ENCODE data around the gene ERC2.

ERC2 gene

GRCh38 chr3:56459719-56460118, 8.5 kb downstream of the ERC2 start:
- Mint-ChIP-seq H3K4me1 (ENCODE audit: low read depth) (no peaks in the 10 kb centered on the region), H3K9me3 (no peaks in the 10 kb centered on the region), H3K27me3 (ENCODE audit: low read depth) (peaks cover 12% of the 10 kb centered on the region), H3K4me3 (no peak overlapping the region), H3K27ac (no peak overlapping the region), H3K36me3 (ENCODE audit: low read depth) (no peaks in the 10 kb centered on the region)
- DNase-seq (ENCODE audit: low spot score) = no peak

- Mint-ChIP-seq H3K4me1 (ENCODE audit: low read depth) (no peaks in the 10 kb centered on the region), H3K9me3 (no peaks in the 10 kb centered on the region), H3K27ac (no peak overlapping the region), H3K27me3 (ENCODE audit: low read depth) (peaks cover 10% of the 10 kb centered on the region), H3K36me3 (ENCODE audit: low read depth) (no peaks in the 10 kb centered on the region), H3K4me3 (no peak overlapping the region)
- DNase-seq (ENCODE audit: low spot score) = no peak
Measured at GRCh38 chr3:56459104-56459496, 9.2 kb downstream of the ERC2 start.

GRCh38 chr3:56458496-56459103, 9.7 kb downstream of the ERC2 start:
- no peak for DNase-seq (ENCODE audit: low spot score)
- no peaks in the 10 kb centered on the region for H3K4me1 Mint-ChIP-seq (ENCODE audit: low read depth)
- peaks cover 8% of the 10 kb centered on the region for H3K27me3 Mint-ChIP-seq (ENCODE audit: low read depth)
- no peaks in the 10 kb centered on the region for H3K36me3 Mint-ChIP-seq (ENCODE audit: low read depth)
- no peak overlapping the region for H3K4me3 Mint-ChIP-seq
- no peaks in the 10 kb centered on the region for H3K9me3 Mint-ChIP-seq
- H3K27ac Mint-ChIP-seq = no peak overlapping the region

GRCh38 chr3:56456117-56456516, 12.2 kb downstream of the ERC2 start:
- DNase-seq (ENCODE audit: low spot score) = no peak
- Mint-ChIP-seq H3K27ac (no peak overlapping the region), H3K4me3 (no peak overlapping the region), H3K4me1 (ENCODE audit: low read depth) (no peaks in the 10 kb centered on the region), H3K27me3 (ENCODE audit: low read depth) (peaks cover 3% of the 10 kb centered on the region), H3K36me3 (ENCODE audit: low read depth) (no peaks in the 10 kb centered on the region), H3K9me3 (no peaks in the 10 kb centered on the region)

- no peak for DNase-seq (ENCODE audit: low spot score)
- Mint-ChIP-seq H3K27ac (no peak overlapping the region), H3K27me3 (ENCODE audit: low read depth) (no peaks in the 10 kb centered on the region), H3K4me1 (ENCODE audit: low read depth) (no peaks in the 10 kb centered on the region), H3K36me3 (ENCODE audit: low read depth) (no peaks in the 10 kb centered on the region), H3K4me3 (no peak overlapping the region), H3K9me3 (no peaks in the 10 kb centered on the region)
Measured at GRCh38 chr3:56453011-56453410, 15.3 kb downstream of the ERC2 start.

GRCh38 chr3:56452085-56452484, 16.2 kb downstream of the ERC2 start:
- H3K27ac Mint-ChIP-seq = no peak overlapping the region
- peaks cover 1% of the 10 kb centered on the region for H3K4me1 Mint-ChIP-seq (ENCODE audit: low read depth)
- no peaks in the 10 kb centered on the region for H3K36me3 Mint-ChIP-seq (ENCODE audit: low read depth)
- no peak for DNase-seq (ENCODE audit: low spot score)
- no peak overlapping the region for H3K4me3 Mint-ChIP-seq
- H3K9me3 Mint-ChIP-seq = no peaks in the 10 kb centered on the region
- no peaks in the 10 kb centered on the region for H3K27me3 Mint-ChIP-seq (ENCODE audit: low read depth)

GRCh38 chr3:56443372-56443771, 24.9 kb downstream of the ERC2 start:
- Mint-ChIP-seq H3K36me3 (ENCODE audit: low read depth) (no peaks in the 10 kb centered on the region), H3K27ac (no peak overlapping the region), H3K9me3 (peaks cover 3% of the 10 kb centered on the region), H3K4me3 (no peak overlapping the region), H3K27me3 (ENCODE audit: low read depth) (no peaks in the 10 kb centered on the region), H3K4me1 (ENCODE audit: low read depth) (peaks cover 1% of the 10 kb centered on the region)
- no peak for DNase-seq (ENCODE audit: low spot score)

GRCh38 chr3:56428667-56429066, 39.6 kb downstream of the ERC2 start:
- H3K4me1 Mint-ChIP-seq (ENCODE audit: low read depth) = no peaks in the 10 kb centered on the region
- H3K27ac Mint-ChIP-seq = no peak overlapping the region
- H3K27me3 Mint-ChIP-seq (ENCODE audit: low read depth) = no peaks in the 10 kb centered on the region
- no peak for DNase-seq (ENCODE audit: low spot score)
- no peaks in the 10 kb centered on the region for H3K36me3 Mint-ChIP-seq (ENCODE audit: low read depth)
- H3K4me3 Mint-ChIP-seq = no peak overlapping the region
- H3K9me3 Mint-ChIP-seq = no peaks in the 10 kb centered on the region

GRCh38 chr3:56424885-56425284, 43.4 kb downstream of the ERC2 start:
- DNase-seq (ENCODE audit: low spot score) = no peak
- Mint-ChIP-seq H3K9me3 (no peaks in the 10 kb centered on the region), H3K27ac (no peak overlapping the region), H3K27me3 (ENCODE audit: low read depth) (no peaks in the 10 kb centered on the region), H3K4me3 (no peak overlapping the region), H3K4me1 (ENCODE audit: low read depth) (no peaks in the 10 kb centered on the region), H3K36me3 (ENCODE audit: low read depth) (no peaks in the 10 kb centered on the region)

GRCh38 chr3:56424336-56424735, 43.9 kb downstream of the ERC2 start:
- H3K27ac Mint-ChIP-seq = no peak overlapping the region
- H3K9me3 Mint-ChIP-seq = no peaks in the 10 kb centered on the region
- no peaks in the 10 kb centered on the region for H3K36me3 Mint-ChIP-seq (ENCODE audit: low read depth)
- no peak for DNase-seq (ENCODE audit: low spot score)
- H3K27me3 Mint-ChIP-seq (ENCODE audit: low read depth) = no peaks in the 10 kb centered on the region
- no peaks in the 10 kb centered on the region for H3K4me1 Mint-ChIP-seq (ENCODE audit: low read depth)
- no peak overlapping the region for H3K4me3 Mint-ChIP-seq

GRCh38 chr3:56423661-56424099, 44.6 kb downstream of the ERC2 start:
- Mint-ChIP-seq H3K4me3 (no peak overlapping the region), H3K36me3 (ENCODE audit: low read depth) (no peaks in the 10 kb centered on the region), H3K27me3 (ENCODE audit: low read depth) (no peaks in the 10 kb centered on the region), H3K9me3 (no peaks in the 10 kb centered on the region), H3K27ac (no peak overlapping the region), H3K4me1 (ENCODE audit: low read depth) (no peaks in the 10 kb centered on the region)
- no peak for DNase-seq (ENCODE audit: low spot score)

- no peaks in the 10 kb centered on the region for H3K4me1 Mint-ChIP-seq (ENCODE audit: low read depth)
- H3K4me3 Mint-ChIP-seq = no peak overlapping the region
- no peaks in the 10 kb centered on the region for H3K9me3 Mint-ChIP-seq
- no peaks in the 10 kb centered on the region for H3K27me3 Mint-ChIP-seq (ENCODE audit: low read depth)
- no peak for DNase-seq (ENCODE audit: low spot score)
- H3K36me3 Mint-ChIP-seq (ENCODE audit: low read depth) = no peaks in the 10 kb centered on the region
- no peak overlapping the region for H3K27ac Mint-ChIP-seq
Measured at GRCh38 chr3:56422316-56422715, 46.0 kb downstream of the ERC2 start.

- no peaks in the 10 kb centered on the region for H3K4me1 Mint-ChIP-seq (ENCODE audit: low read depth)
- H3K9me3 Mint-ChIP-seq = no peaks in the 10 kb centered on the region
- no peak overlapping the region for H3K4me3 Mint-ChIP-seq
- H3K36me3 Mint-ChIP-seq (ENCODE audit: low read depth) = no peaks in the 10 kb centered on the region
- DNase-seq (ENCODE audit: low spot score) = no peak
- H3K27me3 Mint-ChIP-seq (ENCODE audit: low read depth) = no peaks in the 10 kb centered on the region
- H3K27ac Mint-ChIP-seq = no peak overlapping the region
Measured at GRCh38 chr3:56421205-56421604, 47.1 kb downstream of the ERC2 start.

GRCh38 chr3:56415652-56416051, 52.6 kb downstream of the ERC2 start:
- no peaks in the 10 kb centered on the region for H3K36me3 Mint-ChIP-seq (ENCODE audit: low read depth)
- H3K9me3 Mint-ChIP-seq = no peaks in the 10 kb centered on the region
- H3K27me3 Mint-ChIP-seq (ENCODE audit: low read depth) = peaks cover 3% of the 10 kb centered on the region
- H3K27ac Mint-ChIP-seq = no peak overlapping the region
- DNase-seq (ENCODE audit: low spot score) = no peak
- no peak overlapping the region for H3K4me3 Mint-ChIP-seq
- no peaks in the 10 kb centered on the region for H3K4me1 Mint-ChIP-seq (ENCODE audit: low read depth)

- Mint-ChIP-seq H3K4me1 (ENCODE audit: low read depth) (no peaks in the 10 kb centered on the region), H3K4me3 (no peak overlapping the region), H3K9me3 (no peaks in the 10 kb centered on the region), H3K27ac (no peak overlapping the region), H3K27me3 (ENCODE audit: low read depth) (peaks cover 3% of the 10 kb centered on the region), H3K36me3 (ENCODE audit: low read depth) (no peaks in the 10 kb centered on the region)
- DNase-seq (ENCODE audit: low spot score) = no peak
Measured at GRCh38 chr3:56413911-56414310, 54.4 kb downstream of the ERC2 start.

Measured in T-helper 2 cell treated with Interferon-gamma antibody and Interleukin-4, amounts not matched to agents 5 μg/mL and 100 μg/mL, for 36 hours (primary cell).